Heart left ventricle (tissue), 13 donors: ENCODE data around the gene KCP.

Experiments used
- CTCF ChIP-seq, 12 donors: fragments of 200-600 bp; sonication (generic) in 4 of 12; IDR thresholded peaks; one replicate each; pipeline versions ENCODE4 v1.5.0 to v1.8.0; 2018 to 2022; ENCODE audit warnings: antibody characterized with exemption in 12 of 12, mild to moderate bottlenecking in 5 of 12
- POLR2A ChIP-seq, 2 donors: fragments of 450-650 bp; IDR thresholded peaks; one replicate each; pipeline ENCODE4 v1.6.1; 2017; ENCODE audit warnings: antibody characterized with exemption in 2 of 2, mild to moderate bottlenecking in 2 of 2, moderate library complexity in 2 of 2
- donor health status: ischemic (EF 13 %, LVEDD 7.1; RV severe dilation, severe dysfunction).
- donor health status: DM: no; HTN: yes; CAD: no.
- donor health status: DM: no; HTN: no; CAD: no.
- donor health status: ischemic (EF 25% LVEDD 6.9; RV normal size, moderate dysfunction).
- donor health status: ischemic (EF 25% LVEDD 5.7; RV mildly dilated, moderate dysfunction).
- donor health status: ischemic (EF 35%, LVEDD 5.7; RV mildly dilated, moderate dysfunction).
- donor health status: nonischemic (EF 11% LVEDD 7.7; RV severe dilation, severe dysfunction).
- donor health status: DM: yes; HTN: yes; CAD: no.
- donor health status: PGD.
- donor health status: ischemic (EF 29% LVEDD 5.4; RV normal size, mild dysfunction).
- donor health status: nonischemic (EF 23%, LVEDD 6.1; RV moderate dilation, normal function).

- TF ChIP-seq CTCF (IDR thresholded peaks at IDR 0.05), result no peak
- peak in 1 of 2 donors; percentile 24 for TF ChIP-seq POLR2A (IDR thresholded peaks at IDR 0.05)
These were observed 78.3 kb downstream of the KCP start for GRCh38 chr7:128831994-128832879.
